ENCODE data around the gene ZYG11B. TPM values are rescaled to one million over a fixed set of nuclear protein-coding genes. Genes with fewer than 3 reads are reported as not detected.

The ZYG11B gene
- total and polyA plus RNA-seq, 3 donors from 2014 or later, result 17.7 to 76.6 (median 73.1) TPM

Small RNA genes lying within 50 kb of the gene (small RNA-seq; reads per million reads assigned to genes)
- gene RN7SL62P (0 reads per million in 2 donors), gene RNU2-30P (0.38 to 0.46 reads per million in 2 donors), gene RNU6-969P (0 reads per million in 2 donors)

Other genes with a start within 250 kb of the ZYG11B start
- gene TUT4, start 173.4 kb upstream of the ZYG11B start, total RNA-seq, result 100 to 1,000 TPM; 136 to 146 TPM
- gene TUT4, start 173.4 kb upstream of the ZYG11B start, polyA plus RNA-seq (ENCODE audit: insufficient read depth, low read depth, low replicate concordance), result 63.3 TPM
- gene GPX7, start 124.1 kb upstream of the ZYG11B start, total RNA-seq, result 10 to 100 TPM; 23.2 to 26.6 TPM
- 14.5 TPM for gene GPX7, start 124.1 kb upstream of the ZYG11B start, polyA plus RNA-seq (ENCODE audit: insufficient read depth, low read depth, low replicate concordance)
- gene SHISAL2A, start 93.3 kb upstream of the ZYG11B start, total RNA-seq, result 1 to 10 TPM; 4.8 to 5.0 TPM
- 2.2 TPM for gene SHISAL2A, start 93.3 kb upstream of the ZYG11B start, polyA plus RNA-seq (ENCODE audit: insufficient read depth, low read depth, low replicate concordance)
- gene COA7, start 28.1 kb upstream of the ZYG11B start, total RNA-seq, result 10 to 100 TPM; 10.0 to 11.5 TPM
- 8.7 TPM for gene COA7, start 28.1 kb upstream of the ZYG11B start, polyA plus RNA-seq (ENCODE audit: insufficient read depth, low read depth, low replicate concordance)
- 1 to 10 TPM; 8.7 to 9.8 TPM for gene ZYG11A, start 116.3 kb downstream of the ZYG11B start, total RNA-seq
- gene ZYG11A, start 116.3 kb downstream of the ZYG11B start, polyA plus RNA-seq (ENCODE audit: insufficient read depth, low read depth, low replicate concordance), result 6.4 TPM
- 100 to 1,000 TPM; 237 to 296 TPM for gene ECHDC2, start 195.3 kb downstream of the ZYG11B start, total RNA-seq
- 168 TPM for gene ECHDC2, start 195.3 kb downstream of the ZYG11B start, polyA plus RNA-seq (ENCODE audit: insufficient read depth, low read depth, low replicate concordance)
- gene SCP2, start 200.8 kb downstream of the ZYG11B start, total RNA-seq, result 100 to 1,000 TPM; 103 to 108 TPM
- 102 TPM for gene SCP2, start 200.8 kb downstream of the ZYG11B start, polyA plus RNA-seq (ENCODE audit: insufficient read depth, low read depth, low replicate concordance)